Activated CD8-positive, alpha-beta memory T cell treated with anti-CD3 and anti-CD28 coated beads, Interleukin-2, amount 50 U/mL, for 48 hours (primary cell): Measurements from ENCODE around the gene SRPK2.
"Not testable (repeated sequence)": the region's sequence is repeated elsewhere in the genome, so short reads cannot be mapped to it uniquely, and the experiment has no call there.

Experiments used
- DNase-seq: peaks from one replicate; pipeline ENCODE4 v3.0.0-alpha.2; 2020

The SRPK2 gene

GRCh38 chr7:105297309-105297708, 91.4 kb downstream of the SRPK2 start:
- DNase-seq = no peak

GRCh38 chr7:105296491-105296890, 92.2 kb downstream of the SRPK2 start:
- no peak for DNase-seq

GRCh38 chr7:105295596-105296352, 92.9 kb downstream of the SRPK2 start:
- DNase-seq = no peak

GRCh38 chr7:105294482-105294881, 94.2 kb downstream of the SRPK2 start:
- DNase-seq = not testable (repeated sequence)

- no peak for DNase-seq
These were observed 99.0 kb downstream of the SRPK2 start for GRCh38 chr7:105289704-105290103.

- DNase-seq = no peak
These were observed 102.3 kb downstream of the SRPK2 start for GRCh38 chr7:105286441-105286840.

GRCh38 chr7:105285118-105285874, 103.4 kb downstream of the SRPK2 start:
- no peak for DNase-seq

GRCh38 chr7:105284014-105284413, 104.7 kb downstream of the SRPK2 start:
- DNase-seq = no peak

GRCh38 chr7:105281966-105282365, 106.8 kb downstream of the SRPK2 start:
- no peak for DNase-seq

- DNase-seq = no peak
These were observed 109.1 kb downstream of the SRPK2 start for GRCh38 chr7:105279688-105280007.

GRCh38 chr7:105278973-105279687, 109.6 kb downstream of the SRPK2 start:
- no peak for DNase-seq

- no peak for DNase-seq
These were observed 110.2 kb downstream of the SRPK2 start for GRCh38 chr7:105278565-105278964.

- no peak for DNase-seq
These were observed 111.4 kb downstream of the SRPK2 start for GRCh38 chr7:105277341-105277740.

GRCh38 chr7:105270117-105270516, 118.6 kb downstream of the SRPK2 start:
- no peak for DNase-seq

- no peak for DNase-seq
These were observed 119.3 kb downstream of the SRPK2 start for GRCh38 chr7:105269397-105269796.

- DNase-seq = no peak
These were observed 120.0 kb downstream of the SRPK2 start for GRCh38 chr7:105268511-105269392.

- no peak for DNase-seq
These were observed 120.7 kb downstream of the SRPK2 start for GRCh38 chr7:105268056-105268455.

GRCh38 chr7:105267244-105267643, 121.5 kb downstream of the SRPK2 start:
- DNase-seq = no peak

GRCh38 chr7:105264707-105265106, 124.0 kb downstream of the SRPK2 start:
- DNase-seq = no peak

GRCh38 chr7:105261689-105262088, 127.0 kb downstream of the SRPK2 start:
- DNase-seq = no peak

- not testable (repeated sequence) for DNase-seq
These were observed 128.4 kb downstream of the SRPK2 start for GRCh38 chr7:105260201-105260871.

- not testable (repeated sequence) for DNase-seq
These were observed 129.8 kb downstream of the SRPK2 start for GRCh38 chr7:105258919-105259318.
